Mammary epithelial cell (primary cell): ENCODE data around the gene ABCA5.

Experiments used
- EZH2 ChIP-seq: IDR thresholded peaks from 2 replicates; pipeline ENCODE4 v1.6.1; 2012; ENCODE audit warnings: low read length, inconsistent platforms, borderline replicate concordance
- TF ChIP-seq, protein P1 (sequence below), 2 donors: IDR thresholded peaks in 1 of 2; conservative IDR thresholded peaks in 1 of 2; 2 replicates each; pipeline ENCODE4 v1.5.1; 2011 to 2012; ENCODE audit warnings: inconsistent platforms in 2 of 2, low read length in 2 of 2, mild to moderate bottlenecking in 2 of 2, control low read depth in 1 of 2, low read depth in 1 of 2; ENCODE audit not compliant: insufficient read depth in 1 of 2; ENCODE audit errors: extremely low read depth in 1 of 2

DNA sequence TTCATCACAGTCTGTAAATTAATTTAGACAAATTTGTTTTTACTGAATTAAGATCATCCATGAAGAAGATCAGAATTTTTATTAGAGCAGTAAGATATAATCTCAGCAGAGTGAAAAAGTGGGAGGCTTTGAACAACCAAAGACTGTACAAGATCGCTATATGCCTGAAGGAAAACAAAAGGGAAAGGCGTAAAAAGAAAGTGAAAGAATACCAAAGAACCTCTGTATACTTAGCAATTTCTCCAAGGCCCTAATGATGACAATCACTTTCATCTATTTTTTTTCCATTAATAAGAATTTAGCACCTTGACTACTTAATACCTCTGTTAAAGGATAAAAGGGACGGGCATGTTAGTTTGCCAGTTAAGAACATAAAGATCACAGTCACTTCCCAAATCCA is 59.7 kb downstream of the ABCA5 start:
- no peak for TF ChIP-seq EZH2
- TF ChIP-seq, protein P1, sequence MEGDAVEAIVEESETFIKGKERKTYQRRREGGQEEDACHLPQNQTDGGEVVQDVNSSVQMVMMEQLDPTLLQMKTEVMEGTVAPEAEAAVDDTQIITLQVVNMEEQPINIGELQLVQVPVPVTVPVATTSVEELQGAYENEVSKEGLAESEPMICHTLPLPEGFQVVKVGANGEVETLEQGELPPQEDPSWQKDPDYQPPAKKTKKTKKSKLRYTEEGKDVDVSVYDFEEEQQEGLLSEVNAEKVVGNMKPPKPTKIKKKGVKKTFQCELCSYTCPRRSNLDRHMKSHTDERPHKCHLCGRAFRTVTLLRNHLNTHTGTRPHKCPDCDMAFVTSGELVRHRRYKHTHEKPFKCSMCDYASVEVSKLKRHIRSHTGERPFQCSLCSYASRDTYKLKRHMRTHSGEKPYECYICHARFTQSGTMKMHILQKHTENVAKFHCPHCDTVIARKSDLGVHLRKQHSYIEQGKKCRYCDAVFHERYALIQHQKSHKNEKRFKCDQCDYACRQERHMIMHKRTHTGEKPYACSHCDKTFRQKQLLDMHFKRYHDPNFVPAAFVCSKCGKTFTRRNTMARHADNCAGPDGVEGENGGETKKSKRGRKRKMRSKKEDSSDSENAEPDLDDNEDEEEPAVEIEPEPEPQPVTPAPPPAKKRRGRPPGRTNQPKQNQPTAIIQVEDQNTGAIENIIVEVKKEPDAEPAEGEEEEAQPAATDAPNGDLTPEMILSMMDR (conservative IDR thresholded peaks at IDR 0.05 in 1 of 2, IDR thresholded peaks at IDR 0.05 in 1 of 2; ENCODE audit: extremely low read depth in 1 of 2, insufficient read depth in 1 of 2, low read depth in 1 of 2, low read length in 2 of 2) = no peak
